Measurements from ENCODE around the gene LLPH. TPM values are rescaled to one million over a fixed set of nuclear protein-coding genes. Genes with fewer than 3 reads are reported as not detected.
"Not testable (repeated sequence)": the region's sequence is repeated elsewhere in the genome, so short reads cannot be mapped to it uniquely, and the experiment has no call there.

The LLPH gene
- 33.2 TPM for polyA plus RNA-seq

- H3K27me3 Mint-ChIP-seq = no peaks in the 10 kb centered on the region
- peak within 1 kb of the TSS; percentile 86 to 98 (median 94) for H3K27ac Mint-ChIP-seq
- H3K4me1 Mint-ChIP-seq = peaks cover 32 to 46% (median 35%) of the 10 kb centered on the region in 3 donors
- H3K9me3 Mint-ChIP-seq = peaks cover 0 to 3% (median 0%) of the 10 kb centered on the region in 3 donors
- peak within 1 kb of the TSS; percentile 96 to 98 (median 97) for H3K4me3 Mint-ChIP-seq
- peaks cover 16% of the 10 kb centered on the region for H3K36me3 Mint-ChIP-seq
Observed at GRCh38 chr12:66130267-66131066, at the start of gene LLPH. LLPH (minus strand) TSS chr12:66130750; CDS start chr12:66129106, 1,644 bp downstream.

- Mint-ChIP-seq H3K9me3 (no peaks in the 10 kb centered on the region), H3K4me3 (no peak overlapping the region), H3K36me3 (no peaks in the 10 kb centered on the region), H3K4me1 (peaks cover 0 to 3% (median 0%) of the 10 kb centered on the region in 3 donors), H3K27me3 (peaks cover 3% of the 10 kb centered on the region), H3K27ac (no peak overlapping the region)
Observed at GRCh38 chr12:66176105-66176900, 45.8 kb upstream of the LLPH start.

GRCh38 chr12:66174391-66175325 lies 44.1 kb upstream of the LLPH start:
- H3K9me3 Mint-ChIP-seq, H3K4me1 Mint-ChIP-seq, H3K27ac Mint-ChIP-seq, H3K27me3 Mint-ChIP-seq, H3K36me3 Mint-ChIP-seq, H3K4me3 Mint-ChIP-seq: not testable (repeated sequence)

GRCh38 chr12:66170606-66171005 lies 40.1 kb upstream of the LLPH start:
- Mint-ChIP-seq H3K4me3 (peak overlapping the region; percentile 90 to 98 (median 98)), H3K4me1 (peaks cover 23 to 28% (median 24%) of the 10 kb centered on the region in 3 donors), H3K27ac (peak overlapping the region; percentile 89 to 100 (median 99)), H3K9me3 (no peaks in the 10 kb centered on the region), H3K27me3 (peaks cover 2% of the 10 kb centered on the region), H3K36me3 (peaks cover 9% of the 10 kb centered on the region)

- Mint-ChIP-seq H3K4me1 (peaks cover 26 to 36% (median 34%) of the 10 kb centered on the region in 3 donors), H3K36me3 (peaks cover 13% of the 10 kb centered on the region), H3K9me3 (no peaks in the 10 kb centered on the region), H3K27ac (peak within 1 kb of the TSS; percentile 89 to 100 (median 99)), H3K27me3 (no peaks in the 10 kb centered on the region), H3K4me3 (peak within 1 kb of the TSS; percentile 90 to 98 (median 98))
Observed at GRCh38 chr12:66169221-66170170, 38.9 kb upstream of the LLPH start, which contains the start of gene TMBIM4. TMBIM4 (minus strand) TSS chr12:66169996; CDS start chr12:66169951, 45 bp downstream.

GRCh38 chr12:66168410-66168809 lies 37.9 kb upstream of the LLPH start:
- peaks cover 31 to 46% (median 40%) of the 10 kb centered on the region in 3 donors for H3K4me1 Mint-ChIP-seq
- H3K27me3 Mint-ChIP-seq = no peaks in the 10 kb centered on the region
- peak overlapping the region; percentile 69 to 100 (median 99) for H3K27ac Mint-ChIP-seq
- no peaks in the 10 kb centered on the region for H3K9me3 Mint-ChIP-seq
- H3K36me3 Mint-ChIP-seq = peaks cover 13% of the 10 kb centered on the region
- peak overlapping the region; percentile 62 to 98 (median 82) for H3K4me3 Mint-ChIP-seq

- H3K27me3 Mint-ChIP-seq = no peaks in the 10 kb centered on the region
- peaks cover 13% of the 10 kb centered on the region for H3K36me3 Mint-ChIP-seq
- no peak overlapping the region for H3K27ac Mint-ChIP-seq
- peak overlapping the region in 1 of 4 donors; percentile 62 for H3K4me3 Mint-ChIP-seq
- peaks cover 44 to 59% (median 47%) of the 10 kb centered on the region in 3 donors for H3K4me1 Mint-ChIP-seq
- no peaks in the 10 kb centered on the region for H3K9me3 Mint-ChIP-seq
Observed at GRCh38 chr12:66166561-66166960, 36.0 kb upstream of the LLPH start.

GRCh38 chr12:66165141-66165540 lies 34.6 kb upstream of the LLPH start:
- Mint-ChIP-seq H3K4me1 (peaks cover 44 to 57% (median 47%) of the 10 kb centered on the region in 3 donors), H3K4me3 (no peak overlapping the region), H3K27me3 (no peaks in the 10 kb centered on the region), H3K27ac (no peak overlapping the region), H3K9me3 (no peaks in the 10 kb centered on the region), H3K36me3 (peaks cover 15% of the 10 kb centered on the region)

- peaks cover 44 to 64% (median 47%) of the 10 kb centered on the region in 3 donors for H3K4me1 Mint-ChIP-seq
- H3K4me3 Mint-ChIP-seq = no peak overlapping the region
- no peaks in the 10 kb centered on the region for H3K27me3 Mint-ChIP-seq
- peaks cover 15% of the 10 kb centered on the region for H3K36me3 Mint-ChIP-seq
- H3K9me3 Mint-ChIP-seq = no peaks in the 10 kb centered on the region
- peak overlapping the region in 1 of 3 donors; percentile 1 for H3K27ac Mint-ChIP-seq
Observed at GRCh38 chr12:66164349-66164821, 33.8 kb upstream of the LLPH start.

- H3K36me3 Mint-ChIP-seq = peaks cover 12% of the 10 kb centered on the region
- H3K4me1 Mint-ChIP-seq = peaks cover 40 to 57% (median 46%) of the 10 kb centered on the region in 3 donors
- no peaks in the 10 kb centered on the region for H3K27me3 Mint-ChIP-seq
- no peaks in the 10 kb centered on the region for H3K9me3 Mint-ChIP-seq
- peak overlapping the region in 2 of 4 donors; percentile 27 to 49 for H3K4me3 Mint-ChIP-seq
- H3K27ac Mint-ChIP-seq = peak overlapping the region in 1 of 3 donors; percentile 64
Observed at GRCh38 chr12:66163289-66163688, 32.7 kb upstream of the LLPH start.

GRCh38 chr12:66162701-66163100 lies 32.2 kb upstream of the LLPH start:
- Mint-ChIP-seq H3K36me3 (peaks cover 10% of the 10 kb centered on the region), H3K27ac (peak overlapping the region in 1 of 3 donors; percentile 64), H3K4me3 (peak overlapping the region in 1 of 4 donors; percentile 51)

GRCh38 chr12:66160704-66161103 lies 30.2 kb upstream of the LLPH start:
- no peaks in the 10 kb centered on the region for H3K27me3 Mint-ChIP-seq
- H3K4me3 Mint-ChIP-seq = no peak overlapping the region
- no peaks in the 10 kb centered on the region for H3K9me3 Mint-ChIP-seq
- H3K36me3 Mint-ChIP-seq = peaks cover 8% of the 10 kb centered on the region
- no peak overlapping the region for H3K27ac Mint-ChIP-seq
- H3K4me1 Mint-ChIP-seq = peaks cover 29 to 54% (median 47%) of the 10 kb centered on the region in 3 donors

More at GRCh38 chr12:66162701-66163100, 32.2 kb upstream of the LLPH start:
- no peaks in the 10 kb centered on the region for H3K27me3 Mint-ChIP-seq
- H3K9me3 Mint-ChIP-seq = no peaks in the 10 kb centered on the region
- H3K4me1 Mint-ChIP-seq = peaks cover 35 to 56% (median 43%) of the 10 kb centered on the region in 3 donors

GRCh38 chr12:66159123-66159522 lies 28.6 kb upstream of the LLPH start:
- H3K27ac Mint-ChIP-seq = no peak overlapping the region

More at GRCh38 chr12:66159123-66159522, 28.6 kb upstream of the LLPH start:
- H3K27me3 Mint-ChIP-seq = no peaks in the 10 kb centered on the region
- H3K4me3 Mint-ChIP-seq = no peak overlapping the region
- peaks cover 2% of the 10 kb centered on the region for H3K36me3 Mint-ChIP-seq
- H3K4me1 Mint-ChIP-seq = peaks cover 18 to 49% (median 45%) of the 10 kb centered on the region in 3 donors
- no peaks in the 10 kb centered on the region for H3K9me3 Mint-ChIP-seq

All from IgD-negative memory B cell (primary cell).